Muscle layer of colon (tissue), 2 donors: Measurements from ENCODE around the gene NKX3-2.

Experiments
- H3K27ac ChIP-seq: one replicate; pipeline ENCODE4 v1.7.0; 2013; ENCODE audit warnings: low read depth, mild to moderate bottlenecking, low read length, moderate library complexity
- H3K27me3 ChIP-seq, 2 donors: one replicate each; pipeline ENCODE4 v1.7.0; 2013; ENCODE audit warnings: low read length in 2 of 2, mild to moderate bottlenecking in 2 of 2; ENCODE audit not compliant: insufficient read depth in 2 of 2, control insufficient read depth in 1 of 2
- H3K36me3 ChIP-seq: one replicate; pipeline ENCODE4 v1.7.0; 2013; ENCODE audit warnings: mild to moderate bottlenecking, low read length; ENCODE audit not compliant: insufficient read depth
- H3K4me1 ChIP-seq: one replicate; pipeline ENCODE4 v1.7.0; 2013; ENCODE audit warnings: mild to moderate bottlenecking, low read length; ENCODE audit not compliant: insufficient read depth
- H3K4me3 ChIP-seq, 2 donors: one replicate each; pipeline ENCODE4 v1.7.0; 2013; ENCODE audit warnings: low read length in 2 of 2, low read depth in 1 of 2, mild to moderate bottlenecking in 1 of 2, moderate library complexity in 1 of 2
- H3K9ac ChIP-seq: one replicate; pipeline ENCODE4 v1.7.0; 2013; ENCODE audit warnings: low read length
- H3K9me3 ChIP-seq: one replicate; pipeline ENCODE4 v1.7.0; 2013; ENCODE audit warnings: mild to moderate bottlenecking, low read length
- donor health status: abdominal sarcoma.
- donor health status: Adenocarcinoma of cecum.

The NKX3-2 gene

DNA sequence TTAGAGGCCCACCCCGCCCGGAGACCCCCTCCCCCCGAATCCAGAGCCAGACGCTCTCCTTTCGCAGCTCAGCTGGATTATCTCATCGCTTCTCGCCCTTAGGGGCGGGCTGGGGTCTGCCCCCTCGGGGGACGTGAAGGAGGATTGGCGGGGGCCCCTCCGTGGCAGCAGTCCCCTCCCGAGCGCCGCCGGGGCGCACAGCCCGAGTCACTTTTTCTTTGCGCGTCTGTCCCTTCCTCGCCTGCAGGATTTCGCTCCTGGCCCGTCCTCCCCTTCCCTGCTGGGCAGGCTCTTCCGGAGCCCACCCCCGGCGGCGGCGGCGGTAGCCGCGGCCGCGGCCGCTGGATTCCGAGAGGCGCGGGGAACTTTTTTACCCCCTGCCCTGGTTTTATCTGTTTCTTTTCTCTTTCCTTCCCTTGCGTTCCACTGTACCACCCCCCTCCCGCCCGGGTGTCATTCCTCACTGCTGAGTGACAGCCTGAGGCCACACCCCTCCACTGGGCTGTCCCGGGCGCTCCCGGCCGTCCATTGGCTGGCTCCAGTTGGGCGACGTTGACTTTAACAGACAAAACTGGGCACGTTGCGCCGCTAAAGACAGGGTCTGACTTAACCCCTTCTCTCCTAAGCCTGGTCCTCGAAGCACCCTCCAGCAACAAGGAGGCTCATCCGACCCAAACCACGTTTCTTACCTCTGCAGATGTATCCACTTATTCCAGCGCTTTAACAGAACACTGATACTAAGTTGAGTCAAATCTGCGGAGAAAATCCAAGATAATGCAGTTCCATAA lies 492 bp upstream of the NKX3-2 start:
- peak overlapping the region; percentile 95 for H3K27ac ChIP-seq
- no peaks in the 10 kb centered on the region for H3K9me3 ChIP-seq
- no peaks in the 10 kb centered on the region for H3K36me3 ChIP-seq
- peaks cover 0 to 15% of the 10 kb centered on the region in 2 donors for H3K27me3 ChIP-seq
- peak overlapping the region; percentile 90 for H3K9ac ChIP-seq
- H3K4me1 ChIP-seq: peaks cover 42% of the 10 kb centered on the region
- H3K4me3 ChIP-seq: peak overlapping the region; percentile 92 to 94

DNA sequence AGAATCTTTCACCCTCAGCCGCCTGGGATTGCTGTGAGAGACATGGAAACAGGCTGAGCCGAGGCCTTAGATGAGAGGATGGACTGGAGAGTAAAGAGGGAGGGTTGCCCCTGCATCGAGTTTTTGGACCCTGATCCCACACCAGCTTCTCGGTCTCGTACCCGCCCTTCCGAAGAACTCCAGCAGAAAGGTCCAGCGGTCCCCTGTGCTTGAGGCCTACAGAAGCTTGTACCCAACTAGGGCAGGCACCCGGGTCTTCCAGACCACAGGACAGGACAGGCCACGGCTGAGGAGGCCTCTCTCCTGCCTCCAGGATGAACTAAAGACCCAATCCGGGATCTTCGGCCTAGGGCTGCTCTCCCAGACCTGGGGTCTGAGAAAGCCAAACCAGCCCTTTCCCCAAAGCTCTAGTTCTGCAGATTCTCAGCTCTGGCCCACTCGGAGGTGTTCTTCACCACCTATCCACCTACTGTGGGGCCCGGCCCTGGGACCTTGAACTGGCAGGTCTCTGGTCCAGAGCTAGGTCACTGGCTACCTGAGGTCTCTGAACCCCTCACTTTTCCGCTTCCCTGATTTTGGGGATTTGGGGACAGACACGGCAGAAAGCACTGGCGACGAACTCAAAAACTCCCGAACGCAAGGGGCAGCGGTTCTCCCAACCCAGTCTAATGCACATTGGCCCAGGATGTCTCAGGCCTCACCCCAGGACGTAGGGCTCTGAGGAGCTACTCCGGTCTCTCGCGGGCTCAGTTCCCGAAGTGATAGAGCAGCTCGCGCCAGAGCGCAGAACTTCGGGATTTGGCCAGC lies 1.1 kb downstream of the NKX3-2 start:
- H3K9ac ChIP-seq: peak overlapping the region; percentile 90
- peaks cover 33% of the 10 kb centered on the region for H3K4me1 ChIP-seq
- H3K27ac ChIP-seq: peak overlapping the region; percentile 95
- no peaks in the 10 kb centered on the region for H3K36me3 ChIP-seq
- H3K9me3 ChIP-seq: no peaks in the 10 kb centered on the region
- H3K27me3 ChIP-seq: peaks cover 0 to 19% of the 10 kb centered on the region in 2 donors
- peak overlapping the region; percentile 92 to 94 for H3K4me3 ChIP-seq

GRCh38 chr4:13542577-13543031 lies 1.7 kb downstream of the NKX3-2 start:
- Histone ChIP-seq H3K27ac (peak overlapping the region; percentile 95), H3K36me3 (no peaks in the 10 kb centered on the region), H3K9ac (peak overlapping the region; percentile 90), H3K4me3 (peak overlapping the region; percentile 92 to 94), H3K27me3 (peaks cover 0 to 17% of the 10 kb centered on the region in 2 donors), H3K9me3 (no peaks in the 10 kb centered on the region), H3K4me1 (peaks cover 33% of the 10 kb centered on the region)

GRCh38 chr4:13541720-13542576 lies 2.4 kb downstream of the NKX3-2 start:
- Histone ChIP-seq H3K9ac (peak overlapping the region; percentile 90), H3K36me3 (no peaks in the 10 kb centered on the region), H3K27ac (peak overlapping the region; percentile 95), H3K9me3 (no peaks in the 10 kb centered on the region), H3K4me3 (peak overlapping the region; percentile 92 to 94), H3K4me1 (peaks cover 31% of the 10 kb centered on the region), H3K27me3 (peaks cover 0 to 10% of the 10 kb centered on the region in 2 donors)

- Histone ChIP-seq H3K9me3 (no peaks in the 10 kb centered on the region), H3K9ac (peak overlapping the region; percentile 31), H3K36me3 (no peaks in the 10 kb centered on the region), H3K4me3 (peak overlapping the region; percentile 17 to 92), H3K27ac (peak overlapping the region; percentile 95), H3K4me1 (peaks cover 24% of the 10 kb centered on the region), H3K27me3 (peaks cover 0 to 10% of the 10 kb centered on the region in 2 donors)
Measured at GRCh38 chr4:13541176-13541604, 3.1 kb downstream of the NKX3-2 start.

DNA sequence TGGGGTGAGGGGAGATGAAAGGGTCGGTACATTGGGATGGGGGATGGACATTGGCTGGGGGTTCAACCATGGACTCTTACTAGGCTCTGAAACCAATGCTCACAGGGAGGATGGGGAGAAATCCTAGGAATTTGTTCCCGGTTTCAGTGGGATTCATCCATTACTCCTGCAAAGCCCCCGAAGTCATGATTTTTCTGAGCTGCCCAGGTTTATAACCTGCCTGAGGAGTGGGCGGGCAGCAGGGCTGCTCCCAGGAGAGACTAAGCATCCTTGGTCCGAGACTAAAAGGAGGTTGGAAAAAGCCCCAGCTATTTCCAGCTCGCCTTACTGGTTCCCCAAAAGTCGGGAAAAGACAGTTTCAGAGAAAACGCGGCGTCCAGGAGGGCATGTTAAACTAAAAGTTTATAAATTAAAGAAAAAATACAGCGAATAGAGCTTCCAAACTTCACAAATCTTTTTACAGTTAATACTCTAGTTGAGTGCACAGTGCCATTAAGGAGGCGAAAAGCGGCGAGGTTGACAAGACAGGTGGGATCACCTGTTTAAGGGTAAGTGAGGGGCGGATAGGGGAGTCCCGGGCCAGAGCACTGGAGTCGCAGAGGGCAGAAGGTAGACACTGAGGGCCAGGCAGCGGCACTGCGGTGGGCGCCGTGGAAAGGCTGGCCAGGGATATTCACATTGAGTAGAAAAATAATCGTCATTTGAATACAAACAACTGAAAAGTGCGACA lies 3.7 kb downstream of the NKX3-2 start:
- Histone ChIP-seq H3K9me3 (no peaks in the 10 kb centered on the region), H3K27ac (peak overlapping the region; percentile 95), H3K36me3 (no peaks in the 10 kb centered on the region), H3K9ac (peak overlapping the region; percentile 31), H3K4me1 (peaks cover 19% of the 10 kb centered on the region), H3K4me3 (peak overlapping the region; percentile 29 to 92), H3K27me3 (peaks cover 0 to 10% of the 10 kb centered on the region in 2 donors)

- Histone ChIP-seq H3K4me3 (peak overlapping the region; percentile 29 to 92), H3K36me3 (no peaks in the 10 kb centered on the region), H3K9me3 (no peaks in the 10 kb centered on the region), H3K27me3 (peaks cover 0 to 10% of the 10 kb centered on the region in 2 donors), H3K4me1 (peaks cover 15% of the 10 kb centered on the region), H3K27ac (peak overlapping the region; percentile 95), H3K9ac (peak overlapping the region; percentile 31)
Measured at GRCh38 chr4:13539619-13540445, 4.5 kb downstream of the NKX3-2 start.

GRCh38 chr4:13539047-13539618 lies 5.2 kb downstream of the NKX3-2 start:
- Histone ChIP-seq H3K27ac (peak overlapping the region; percentile 95), H3K4me1 (peaks cover 15% of the 10 kb centered on the region), H3K4me3 (peak overlapping the region; percentile 29 to 92), H3K27me3 (peaks cover 0 to 14% of the 10 kb centered on the region in 2 donors), H3K9ac (peak overlapping the region; percentile 31), H3K9me3 (no peaks in the 10 kb centered on the region), H3K36me3 (no peaks in the 10 kb centered on the region)

- Histone ChIP-seq H3K27ac (peak overlapping the region; percentile 95), H3K9me3 (no peaks in the 10 kb centered on the region), H3K4me1 (peaks cover 15% of the 10 kb centered on the region), H3K9ac (peak overlapping the region; percentile 31), H3K4me3 (peak overlapping the region; percentile 29 to 92), H3K27me3 (peaks cover 0 to 10% of the 10 kb centered on the region in 2 donors), H3K36me3 (no peaks in the 10 kb centered on the region)
Measured at GRCh38 chr4:13538427-13538973, 5.8 kb downstream of the NKX3-2 start.
